ENCODE results near the gene COL23A1.
A peak's percentile ranks its signal among the peaks of the same experiment; 100 is the strongest.
"Not testable (repeated sequence)": the region's sequence is repeated elsewhere in the genome, so short reads cannot be mapped to it uniquely, and the experiment has no call there.

Gene COL23A1

GRCh38 chr5:178499352-178499751 is 90.8 kb downstream of the COL23A1 start:
- DNase-seq, result no peak

- DNase-seq, result no peak
Observed at GRCh38 chr5:178496642-178497041, 93.6 kb downstream of the COL23A1 start.

GRCh38 chr5:178496214-178496613 is 94.0 kb downstream of the COL23A1 start:
- no peak for DNase-seq

GRCh38 chr5:178495706-178496105 is 94.5 kb downstream of the COL23A1 start:
- no peak for DNase-seq

- no peak for DNase-seq
Observed at GRCh38 chr5:178492278-178492677, 97.9 kb downstream of the COL23A1 start.

GRCh38 chr5:178490935-178491652 is 99.1 kb downstream of the COL23A1 start:
- DNase-seq, result no peak

GRCh38 chr5:178489271-178489976 is 100.8 kb downstream of the COL23A1 start:
- no peak for DNase-seq

- no peak for DNase-seq
Observed at GRCh38 chr5:178488696-178489095, 101.5 kb downstream of the COL23A1 start.

GRCh38 chr5:178487911-178488600 is 102.1 kb downstream of the COL23A1 start:
- no peak for DNase-seq

GRCh38 chr5:178486878-178487512 is 103.2 kb downstream of the COL23A1 start:
- DNase-seq, result not testable (repeated sequence)

GRCh38 chr5:178486239-178486641 is 104.0 kb downstream of the COL23A1 start:
- DNase-seq, result no peak

GRCh38 chr5:178483620-178484019 is 106.6 kb downstream of the COL23A1 start:
- DNase-seq, result peak; percentile 49

GRCh38 chr5:178479261-178479660 is 110.9 kb downstream of the COL23A1 start:
- DNase-seq, result no peak

- no peak for DNase-seq
Observed at GRCh38 chr5:178478370-178478769, 111.8 kb downstream of the COL23A1 start.

GRCh38 chr5:178477802-178478201 is 112.4 kb downstream of the COL23A1 start:
- DNase-seq, result no peak

- DNase-seq, result no peak
Observed at GRCh38 chr5:178476972-178477754, 113.0 kb downstream of the COL23A1 start.

- no peak for DNase-seq
Observed at GRCh38 chr5:178476531-178476930, 113.7 kb downstream of the COL23A1 start.

GRCh38 chr5:178475422-178475821 is 114.8 kb downstream of the COL23A1 start:
- no peak for DNase-seq

- no peak for DNase-seq
Observed at GRCh38 chr5:178474562-178475184, 115.5 kb downstream of the COL23A1 start.

- no peak for DNase-seq
Observed at GRCh38 chr5:178473854-178474253, 116.3 kb downstream of the COL23A1 start.

- no peak for DNase-seq
Observed at GRCh38 chr5:178472138-178472537, 118.1 kb downstream of the COL23A1 start.

- no peak for DNase-seq
Observed at GRCh38 chr5:178471711-178472110, 118.5 kb downstream of the COL23A1 start.

All from stimulated activated CD4-positive, alpha-beta T cell treated with anti-CD3 and anti-CD28 coated beads, Interleukin-4, amount 100 ng/mL, for 1 hour (primary cell).